GM21825 (cell line): ENCODE results near the gene GFOD1.

Experiments used
- ATAC-seq: cut with Tn5 transposase; IDR thresholded peaks from one replicate; pipeline ENCODE4 v1.9.1; 2021; ENCODE audit warnings: mild to moderate bottlenecking, moderate library complexity; ENCODE audit not compliant: unreplicated experiment

GFOD1 gene

GRCh38 chr6:13427801-13428582 lies 59.4 kb downstream of the GFOD1 start:
- ATAC-seq, result peak; percentile 60

- no peak for ATAC-seq
These were observed 60.1 kb downstream of the GFOD1 start for GRCh38 chr6:13427316-13427715.

- ATAC-seq, result no peak
These were observed 61.2 kb downstream of the GFOD1 start for GRCh38 chr6:13425943-13426931.

- ATAC-seq, result no peak
These were observed 62.0 kb downstream of the GFOD1 start for GRCh38 chr6:13425270-13425873.

- ATAC-seq, result no peak
These were observed 64.1 kb downstream of the GFOD1 start for GRCh38 chr6:13423252-13423651.

- ATAC-seq, result no peak
These were observed 64.6 kb downstream of the GFOD1 start for GRCh38 chr6:13422681-13423221.

- no peak for ATAC-seq
These were observed 65.9 kb downstream of the GFOD1 start for GRCh38 chr6:13421425-13422059.

- no peak for ATAC-seq
These were observed 67.1 kb downstream of the GFOD1 start for GRCh38 chr6:13420269-13420668.

GRCh38 chr6:13419422-13420195 lies 67.8 kb downstream of the GFOD1 start:
- ATAC-seq, result no peak

GRCh38 chr6:13418844-13419243 lies 68.6 kb downstream of the GFOD1 start:
- no peak for ATAC-seq

GRCh38 chr6:13417954-13418353 lies 69.4 kb downstream of the GFOD1 start:
- no peak for ATAC-seq

GRCh38 chr6:13417431-13417830 lies 70.0 kb downstream of the GFOD1 start:
- no peak for ATAC-seq

GRCh38 chr6:13415283-13415682 lies 72.1 kb downstream of the GFOD1 start:
- ATAC-seq, result no peak

- no peak for ATAC-seq
These were observed 73.4 kb downstream of the GFOD1 start for GRCh38 chr6:13413900-13414555.

- ATAC-seq, result no peak
These were observed 73.9 kb downstream of the GFOD1 start for GRCh38 chr6:13413466-13413862.

- ATAC-seq, result no peak
These were observed 74.5 kb downstream of the GFOD1 start for GRCh38 chr6:13412639-13413465.

GRCh38 chr6:13412211-13412610 lies 75.2 kb downstream of the GFOD1 start:
- ATAC-seq, result no peak

GRCh38 chr6:13411484-13411883 lies 75.9 kb downstream of the GFOD1 start:
- ATAC-seq, result no peak
